ENCODE results near the gene ZFHX3. TPM values are rescaled to one million over a fixed set of nuclear protein-coding genes. Genes with fewer than 3 reads are reported as not detected.

The ZFHX3 gene
- total RNA-seq, 1 experiment from 2014 or later = 5.1 TPM

DNA sequence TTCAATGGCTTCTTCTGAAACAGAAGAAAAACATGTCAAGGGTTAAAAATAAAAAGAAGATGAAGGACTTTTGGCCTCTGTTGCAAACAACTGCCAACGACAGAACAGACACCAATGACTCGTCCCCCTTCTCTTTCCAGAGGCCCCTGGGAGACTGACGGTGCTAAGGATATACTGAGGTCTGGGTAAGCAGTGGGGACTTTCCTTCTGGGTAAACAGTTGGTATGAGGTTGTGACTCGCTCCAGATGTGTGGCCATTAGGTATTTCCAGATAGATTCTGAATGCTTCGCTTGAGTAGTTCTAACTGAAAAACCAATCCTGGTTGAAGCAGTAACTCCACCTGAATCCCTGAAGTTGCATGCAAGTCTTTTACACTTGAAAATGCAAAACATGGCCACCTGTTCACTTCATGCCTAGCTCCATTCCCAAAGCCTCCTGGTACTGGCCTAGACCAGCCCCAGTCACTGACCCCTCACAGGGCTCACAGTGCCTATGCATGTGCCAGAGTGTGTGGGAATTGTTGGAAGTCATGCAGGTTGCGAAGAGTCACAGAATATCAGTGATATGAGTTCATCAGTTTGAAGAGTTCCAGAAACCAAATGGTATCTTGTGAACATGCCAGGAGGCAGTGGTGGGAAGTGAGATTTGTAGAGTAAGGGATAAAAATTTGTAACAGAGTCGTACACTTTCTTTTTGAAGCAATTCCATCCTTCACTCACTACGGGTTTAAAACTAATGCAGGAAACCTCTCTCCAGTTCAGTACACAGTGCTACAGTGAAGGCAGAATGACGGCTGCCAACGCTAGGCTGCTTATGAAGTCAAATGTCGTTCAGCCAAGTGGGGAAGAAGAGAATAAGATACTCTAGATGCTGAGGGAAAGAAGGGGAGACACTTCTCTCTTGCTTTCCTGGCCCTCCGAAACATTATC lies 217.8 kb downstream of the ZFHX3 start:
- Histone ChIP-seq H3K36me3 (no peaks in the 10 kb centered on the region), H3K27ac (no peak overlapping the region), H3K4me1 (no peaks in the 10 kb centered on the region), H3K9me3 (replicated peaks) (no peaks in the 10 kb centered on the region), H3K27me3 (no peaks in the 10 kb centered on the region), H3K4me3 (no peak overlapping the region)
- no peak for DNase-seq

DNA sequence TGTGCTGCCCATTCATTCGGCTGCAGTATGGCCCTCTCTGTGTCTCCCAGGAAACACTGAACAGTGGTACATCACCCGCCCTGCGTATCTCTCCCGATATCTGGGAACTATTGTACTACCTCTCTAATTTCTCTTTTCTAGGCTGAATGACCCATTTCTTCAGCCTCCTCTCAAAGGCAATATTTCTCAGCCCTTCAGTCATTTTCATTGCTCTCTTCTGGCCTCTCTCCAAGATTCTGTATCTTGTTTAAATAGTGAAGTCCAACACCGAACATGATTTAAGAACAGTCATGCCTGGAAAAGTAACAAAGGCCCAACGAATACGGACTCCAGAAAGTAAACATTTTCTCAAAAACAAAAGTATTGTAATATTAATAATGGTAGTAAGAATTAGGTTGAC lies 220.1 kb downstream of the ZFHX3 start:
- H3K36me3 ChIP-seq = no peaks in the 10 kb centered on the region
- no peak overlapping the region for H3K27ac ChIP-seq
- H3K27me3 ChIP-seq = no peaks in the 10 kb centered on the region
- DNase-seq = no peak
- H3K4me3 ChIP-seq = no peak overlapping the region
- H3K4me1 ChIP-seq = no peaks in the 10 kb centered on the region
- no peaks in the 10 kb centered on the region for H3K9me3 ChIP-seq (replicated peaks)

DNA sequence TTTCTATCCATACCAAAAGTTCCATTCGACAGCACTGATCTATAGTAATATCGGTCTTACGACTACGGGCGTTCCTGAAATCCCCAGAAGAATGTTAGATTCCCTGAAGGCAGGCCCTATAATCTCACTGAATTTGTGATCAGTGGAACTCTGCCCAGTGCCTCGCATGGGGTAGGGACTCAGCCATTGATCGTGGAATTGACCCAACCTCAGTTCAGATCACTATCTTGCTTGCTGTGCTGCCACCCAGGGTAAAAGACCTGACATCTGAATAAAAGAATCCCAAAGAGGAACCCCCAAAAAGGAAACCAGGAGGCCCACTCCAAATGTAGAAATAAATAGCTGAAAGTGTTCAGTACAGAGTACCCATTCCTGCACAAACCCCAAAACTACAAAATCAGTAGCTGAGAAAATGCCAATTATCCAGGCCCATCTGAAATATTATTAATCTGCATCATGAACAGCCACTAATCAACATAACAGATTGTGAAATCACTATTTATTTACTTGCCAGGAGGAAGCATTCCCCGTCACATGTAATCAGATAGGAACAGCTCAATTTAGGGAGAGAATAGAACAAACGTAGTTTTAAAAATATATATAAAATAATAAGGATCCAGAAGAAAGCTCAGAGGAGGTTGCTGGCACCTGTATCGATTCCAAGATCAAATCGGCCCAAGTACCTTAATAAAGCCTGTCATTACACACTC lies 221.9 kb downstream of the ZFHX3 start:
- DNase-seq = no peak
- no peaks in the 10 kb centered on the region for H3K9me3 ChIP-seq (replicated peaks)
- no peaks in the 10 kb centered on the region for H3K27me3 ChIP-seq
- no peak overlapping the region for H3K4me3 ChIP-seq
- no peaks in the 10 kb centered on the region for H3K36me3 ChIP-seq
- no peaks in the 10 kb centered on the region for H3K4me1 ChIP-seq
- H3K27ac ChIP-seq = no peak overlapping the region

DNA sequence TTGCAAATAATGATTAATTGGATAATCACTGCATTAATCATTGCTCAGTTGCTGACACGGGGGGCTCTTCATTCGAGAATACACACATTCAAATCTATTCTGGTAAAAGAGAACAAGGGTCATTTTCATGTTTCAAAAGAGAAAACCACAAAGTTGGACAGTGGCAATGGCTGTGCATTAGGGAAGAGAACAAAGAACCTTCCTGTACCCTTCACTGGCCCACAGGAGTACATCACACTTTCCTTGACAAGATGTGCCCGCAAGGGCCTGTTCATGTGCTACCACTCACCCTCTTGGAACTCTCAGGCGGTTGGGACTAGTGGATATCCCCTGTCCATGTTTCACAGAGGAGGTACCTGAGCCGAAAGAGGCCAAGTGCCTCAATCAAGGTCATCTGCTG lies 223.2 kb downstream of the ZFHX3 start:
- Histone ChIP-seq H3K9me3 (replicated peaks) (no peaks in the 10 kb centered on the region), H3K4me3 (no peak overlapping the region), H3K4me1 (no peaks in the 10 kb centered on the region), H3K36me3 (no peaks in the 10 kb centered on the region), H3K27me3 (no peaks in the 10 kb centered on the region), H3K27ac (no peak overlapping the region)
- DNase-seq = no peak

DNA sequence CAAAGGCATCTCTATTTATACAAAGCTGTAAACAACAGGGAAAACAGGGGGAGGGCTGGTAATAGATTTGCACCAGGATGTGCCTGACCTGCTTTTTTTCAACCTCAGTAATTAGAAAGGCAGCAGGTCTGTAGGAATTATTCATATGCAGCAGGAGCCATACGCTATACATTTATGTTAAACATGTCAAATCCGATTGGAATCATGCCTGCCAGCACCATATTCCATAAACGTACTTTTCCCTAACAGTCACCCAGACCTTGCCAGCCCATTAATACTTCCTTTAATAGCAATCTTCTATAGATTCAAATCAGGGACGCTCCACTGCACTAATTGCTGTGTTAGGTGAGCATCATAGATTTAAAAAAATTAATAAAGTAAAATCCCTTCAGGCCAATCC lies 223.9 kb downstream of the ZFHX3 start:
- Histone ChIP-seq H3K27me3 (no peaks in the 10 kb centered on the region), H3K27ac (no peak overlapping the region)

DNA sequence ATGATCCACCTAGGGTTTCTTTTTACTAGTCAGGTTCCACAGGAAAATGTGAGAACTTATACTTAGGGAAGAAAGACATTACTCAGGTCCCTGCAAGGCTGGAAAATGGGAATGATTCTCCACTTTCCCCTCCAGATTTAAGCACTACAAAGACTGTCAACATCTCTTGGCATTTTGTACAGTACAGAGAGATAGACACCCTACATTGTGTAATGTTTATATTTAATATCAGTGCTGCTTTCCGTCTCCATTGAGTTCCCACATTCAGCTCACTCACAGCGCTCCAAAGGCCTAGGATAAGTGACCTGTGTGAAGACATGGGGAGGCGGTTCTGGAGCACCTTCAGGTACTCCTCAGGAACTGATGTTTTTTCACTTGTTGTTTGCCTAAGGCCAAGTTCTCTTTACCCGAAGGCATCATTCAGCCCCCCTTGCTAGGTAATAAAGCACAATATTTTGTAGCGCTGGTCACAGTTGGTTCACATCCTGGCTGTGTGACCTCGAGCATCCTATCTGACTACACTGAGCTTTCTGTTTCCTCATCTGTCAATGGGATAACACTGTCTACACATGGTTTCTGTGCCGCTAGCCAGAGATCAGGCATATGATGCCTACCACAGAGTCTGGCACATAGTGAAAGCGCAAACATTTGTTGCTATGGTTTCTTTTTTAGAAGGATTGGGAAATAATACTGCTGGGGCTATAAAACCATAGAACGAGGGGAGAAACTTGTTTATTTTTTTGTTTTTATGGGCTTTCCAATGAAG lies 226.6 kb downstream of the ZFHX3 start:
- Histone ChIP-seq H3K36me3 (no peaks in the 10 kb centered on the region), H3K9me3 (replicated peaks) (no peaks in the 10 kb centered on the region), H3K4me1 (no peaks in the 10 kb centered on the region), H3K27ac (no peak overlapping the region), H3K4me3 (no peak overlapping the region), H3K27me3 (no peaks in the 10 kb centered on the region)
- DNase-seq = no peak

More for the DNA sequence above, 223.9 kb downstream of the ZFHX3 start:
- no peak for DNase-seq
- H3K36me3 ChIP-seq = no peaks in the 10 kb centered on the region
- H3K9me3 ChIP-seq (replicated peaks) = no peaks in the 10 kb centered on the region
- H3K4me3 ChIP-seq = no peak overlapping the region
- H3K4me1 ChIP-seq = no peaks in the 10 kb centered on the region

DNA sequence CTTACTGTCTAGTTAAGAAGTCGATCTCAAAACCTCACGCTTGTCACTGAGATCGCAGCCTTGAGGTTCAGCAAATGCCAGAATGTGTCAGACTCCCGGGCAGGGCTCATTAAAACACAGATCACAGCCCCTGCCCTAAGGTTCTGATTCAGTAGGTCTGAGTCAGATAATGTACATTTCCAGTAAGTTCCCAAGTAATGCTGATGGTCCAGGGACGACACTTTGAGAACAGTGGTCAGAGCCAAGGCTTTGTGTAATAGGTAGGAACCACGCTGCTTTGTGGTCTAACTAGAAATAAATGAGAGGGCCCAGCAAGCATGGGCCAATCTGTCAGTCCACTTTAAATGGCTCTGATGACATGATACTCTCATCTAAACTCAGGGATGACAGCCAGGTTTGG lies 228.6 kb downstream of the ZFHX3 start:
- Histone ChIP-seq H3K27ac (no peak overlapping the region), H3K4me3 (no peak overlapping the region), H3K4me1 (no peaks in the 10 kb centered on the region), H3K27me3 (no peaks in the 10 kb centered on the region), H3K9me3 (replicated peaks) (no peaks in the 10 kb centered on the region), H3K36me3 (no peaks in the 10 kb centered on the region)
- no peak for DNase-seq

DNA sequence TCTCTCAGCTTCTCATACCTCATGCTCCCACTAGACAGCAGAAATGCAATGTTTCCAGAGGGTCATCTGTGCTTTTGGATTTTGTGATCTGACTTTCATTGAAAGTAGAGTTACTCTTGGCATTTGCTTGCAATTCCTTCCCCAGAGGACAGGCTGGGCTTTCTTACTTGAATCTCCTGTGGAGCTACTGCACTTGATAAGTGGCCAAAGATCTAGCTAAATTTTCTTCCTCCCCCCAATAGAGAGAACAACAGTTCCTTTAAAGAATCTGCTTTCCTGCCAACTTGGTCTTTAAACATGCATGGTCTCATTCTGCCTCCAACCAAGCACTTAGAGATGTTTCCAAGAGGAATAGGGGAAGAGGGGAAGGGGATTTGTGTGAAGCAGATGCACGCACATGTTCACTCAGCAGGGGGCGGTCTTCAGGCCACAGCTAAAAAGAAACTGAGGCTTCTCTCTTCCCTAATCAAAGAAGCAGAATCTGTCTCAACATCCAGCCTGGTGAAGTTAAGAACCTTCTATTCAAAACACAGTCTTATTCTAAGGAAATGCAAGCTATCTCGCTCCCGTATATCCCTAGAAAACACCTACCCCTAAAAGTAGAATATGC lies 229.6 kb downstream of the ZFHX3 start:
- no peak overlapping the region for H3K4me3 ChIP-seq
- H3K36me3 ChIP-seq = no peaks in the 10 kb centered on the region
- H3K27me3 ChIP-seq = no peaks in the 10 kb centered on the region
- no peaks in the 10 kb centered on the region for H3K4me1 ChIP-seq
- H3K27ac ChIP-seq = no peak overlapping the region
- no peak for DNase-seq
- no peaks in the 10 kb centered on the region for H3K9me3 ChIP-seq (replicated peaks)

DNA sequence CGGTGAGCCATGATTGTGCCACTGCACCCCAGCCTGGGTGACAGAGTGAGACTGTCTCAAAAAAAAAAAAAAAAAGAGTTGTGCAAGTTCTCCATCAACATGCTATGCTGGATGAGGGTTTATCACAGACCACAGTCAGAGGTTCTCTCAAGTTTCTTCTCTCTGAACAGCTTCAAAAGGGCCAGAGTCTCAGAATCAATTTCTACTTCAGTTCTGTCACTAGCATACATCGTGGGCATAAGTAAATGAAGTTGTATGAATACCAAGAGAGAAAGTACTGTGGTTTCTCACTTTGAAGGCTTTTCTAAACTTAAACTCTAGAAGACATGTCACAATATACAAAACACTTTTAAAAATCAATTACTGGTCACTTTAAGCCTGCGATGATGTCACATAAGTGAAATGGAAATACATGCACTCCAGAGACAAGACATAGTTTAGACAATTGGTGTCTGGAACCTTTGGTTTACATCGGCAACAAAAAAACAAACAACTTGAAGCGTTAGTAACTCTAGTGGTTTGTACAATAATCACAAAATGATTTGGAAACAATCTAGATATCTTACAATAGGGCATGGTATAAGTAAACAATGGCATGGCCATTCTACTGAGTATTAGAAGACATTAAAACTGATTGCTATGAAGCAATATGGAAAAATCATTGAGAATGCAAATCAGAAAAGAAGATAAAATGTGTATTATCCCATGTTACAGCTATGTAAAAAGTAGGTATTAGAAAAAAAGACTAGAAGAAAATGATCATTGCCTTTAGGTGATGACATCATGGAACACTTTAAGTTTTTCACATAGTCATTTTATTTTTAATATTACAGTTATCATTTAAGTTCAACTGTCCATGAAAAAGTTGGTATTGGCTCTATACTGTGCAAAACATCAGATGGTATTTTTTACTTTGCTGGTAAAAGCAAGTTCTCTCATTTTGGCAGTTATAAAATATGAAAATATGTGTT lies 232.3 kb downstream of the ZFHX3 start:
- no peak overlapping the region for H3K4me3 ChIP-seq
- no peak for DNase-seq
- no peaks in the 10 kb centered on the region for H3K27me3 ChIP-seq
- no peaks in the 10 kb centered on the region for H3K9me3 ChIP-seq (replicated peaks)
- H3K4me1 ChIP-seq = no peaks in the 10 kb centered on the region
- H3K36me3 ChIP-seq = no peaks in the 10 kb centered on the region
- no peak overlapping the region for H3K27ac ChIP-seq

DNA sequence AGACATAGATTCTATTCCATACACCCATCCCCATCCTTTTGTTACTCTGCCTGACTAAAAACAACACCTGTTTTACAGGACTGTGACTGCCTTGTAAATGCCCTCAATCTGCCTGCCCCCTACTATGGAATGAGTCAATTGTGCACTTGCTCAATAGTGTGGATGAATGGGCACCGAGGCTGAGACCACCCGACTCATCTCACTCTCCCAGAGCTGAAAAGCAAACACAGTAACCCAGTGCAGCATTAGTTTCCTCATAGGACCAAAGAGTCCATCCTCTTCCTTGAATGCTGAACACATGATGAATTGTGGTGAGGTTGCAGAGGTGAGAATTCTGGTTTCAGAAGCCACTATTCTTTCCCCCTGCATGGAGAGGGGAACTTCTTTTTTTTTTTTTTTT lies 233.7 kb downstream of the ZFHX3 start:
- DNase-seq = no peak
- no peaks in the 10 kb centered on the region for H3K36me3 ChIP-seq

DNA sequence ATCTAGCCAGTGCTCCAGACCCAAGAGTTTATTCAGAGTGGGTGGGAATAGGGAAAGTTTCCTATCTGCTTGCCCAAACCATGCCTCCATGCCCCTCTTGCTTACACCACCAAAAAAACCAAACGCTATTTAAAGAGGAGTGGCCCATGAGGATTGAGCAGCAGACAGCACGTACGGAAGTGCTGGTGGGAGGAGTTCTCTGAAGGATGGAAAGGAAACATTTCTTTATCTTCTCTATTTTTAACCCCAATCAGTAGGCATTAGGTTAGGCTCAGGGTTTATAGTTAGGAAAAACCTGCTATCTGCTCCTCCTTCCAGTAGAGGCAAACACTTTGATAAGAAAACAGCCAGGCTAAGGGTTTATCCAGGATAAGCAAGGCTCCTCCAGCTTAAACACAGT lies 235.3 kb downstream of the ZFHX3 start:
- no peaks in the 10 kb centered on the region for H3K27me3 ChIP-seq
- H3K9me3 ChIP-seq (replicated peaks) = no peaks in the 10 kb centered on the region
- H3K4me3 ChIP-seq = no peak overlapping the region
- no peak overlapping the region for H3K27ac ChIP-seq
- no peaks in the 10 kb centered on the region for H3K4me1 ChIP-seq
- H3K36me3 ChIP-seq = no peaks in the 10 kb centered on the region
- DNase-seq = no peak

More for the DNA sequence above, 233.7 kb downstream of the ZFHX3 start:
- Histone ChIP-seq H3K4me1 (no peaks in the 10 kb centered on the region), H3K9me3 (replicated peaks) (no peaks in the 10 kb centered on the region), H3K27me3 (no peaks in the 10 kb centered on the region), H3K4me3 (no peak overlapping the region), H3K27ac (no peak overlapping the region)

DNA sequence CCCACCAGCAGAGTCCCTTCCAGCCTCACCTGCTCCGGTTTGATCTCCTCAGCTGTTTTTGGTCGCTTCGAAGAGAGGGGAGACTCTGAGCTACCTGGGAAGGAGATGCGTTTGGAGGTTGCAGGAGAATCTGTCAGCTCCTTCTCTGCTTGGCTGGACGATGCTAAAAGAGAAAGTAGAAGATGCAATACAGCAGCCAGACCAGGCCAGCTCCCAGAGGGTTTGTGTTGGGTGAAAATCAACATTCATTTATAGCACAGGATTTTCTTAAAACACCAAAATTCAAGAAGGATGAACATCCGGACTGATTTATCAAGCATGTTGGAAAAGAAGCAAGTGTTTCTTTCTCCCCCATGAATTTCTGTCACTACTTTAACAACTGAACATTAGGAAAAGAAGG lies 236.1 kb downstream of the ZFHX3 start:
- Histone ChIP-seq H3K36me3 (no peaks in the 10 kb centered on the region), H3K4me1 (no peaks in the 10 kb centered on the region), H3K9me3 (replicated peaks) (no peaks in the 10 kb centered on the region), H3K27ac (no peak overlapping the region), H3K27me3 (no peaks in the 10 kb centered on the region), H3K4me3 (no peak overlapping the region)
- no peak for DNase-seq

DNA sequence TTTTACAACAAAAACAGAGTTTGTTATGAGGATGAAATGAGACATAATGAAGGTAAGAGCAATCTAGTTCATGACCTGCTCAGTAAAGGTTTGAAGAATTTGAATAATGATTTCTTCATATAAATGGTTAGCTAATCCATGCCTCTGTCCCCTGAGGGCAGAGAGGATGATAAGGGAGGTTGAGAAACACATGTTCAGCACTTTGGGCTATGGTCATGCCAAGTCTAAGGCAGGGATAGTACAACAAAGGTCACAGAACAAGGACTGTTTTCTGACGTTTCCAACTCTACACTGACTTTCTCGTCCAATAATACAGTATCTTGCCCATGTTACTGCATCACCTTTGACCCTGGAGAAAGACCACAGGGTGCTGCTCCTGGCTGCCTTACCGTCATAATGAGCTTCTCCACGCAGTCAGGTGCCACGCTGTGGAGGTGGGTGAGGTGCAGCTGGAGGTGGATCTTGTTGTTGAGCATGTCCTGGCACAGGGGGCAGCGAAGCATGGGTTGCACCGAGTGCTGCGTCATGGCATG lies 236.7 kb downstream of the ZFHX3 start:
- H3K4me3 ChIP-seq = no peak overlapping the region
- no peak for DNase-seq
- no peaks in the 10 kb centered on the region for H3K4me1 ChIP-seq
- H3K27me3 ChIP-seq = no peaks in the 10 kb centered on the region
- no peaks in the 10 kb centered on the region for H3K9me3 ChIP-seq (replicated peaks)
- no peaks in the 10 kb centered on the region for H3K36me3 ChIP-seq
- H3K27ac ChIP-seq = no peak overlapping the region

Data from SJCRH30 (cell line).